Neural cell (in vitro differentiated cells): Measurements from ENCODE around the gene VPS13D. TPM values are rescaled to one million over a fixed set of nuclear protein-coding genes. Genes with fewer than 3 reads are reported as not detected.

Experiments
- H2AFZ ChIP-seq: fragments of 200-600, 300-800 bp; sonication (generic), shearing (Covaris generic); 2 replicates; pipeline ENCODE4 v1.6.0; 2014; ENCODE audit warnings: low read depth, mild to moderate bottlenecking, antibody characterized with exemption, low read length, moderate library complexity
- H3F3A ChIP-seq: fragments of 200-600 bp; shearing (Covaris generic); 2 replicates; pipeline ENCODE4 v1.6.1; 2016; ENCODE audit warnings: mild to moderate bottlenecking, moderate library complexity, mixed read lengths, antibody characterized with exemption, low read length; ENCODE audit not compliant: insufficient read depth, poor library complexity, severe bottlenecking
- H3K27ac ChIP-seq: fragments of 200-600, 300-800 bp; sonication (generic), shearing (Covaris generic); 2 replicates; pipeline ENCODE4 v1.5.1; 2014; ENCODE audit warnings: mild to moderate bottlenecking, low read length, moderate library complexity
- H3K27me3 ChIP-seq: fragments of 300-800, 200-600 bp; sonication (generic), shearing (Covaris generic); 2 replicates; pipeline ENCODE4 v1.6.0; 2014; ENCODE audit warnings: mild to moderate bottlenecking, low read depth, low read length, moderate library complexity; ENCODE audit not compliant: insufficient read depth
- H3K36me3 ChIP-seq: fragments of 300-800, 200-600 bp; sonication (generic), shearing (Covaris generic); 2 replicates; pipeline ENCODE4 v1.5.1; 2014; ENCODE audit warnings: mild to moderate bottlenecking, antibody characterized with exemption, low read length, moderate library complexity; ENCODE audit not compliant: insufficient read depth
- H3K4me2 ChIP-seq: fragments of 300-800, 200-600 bp; sonication (generic), shearing (Covaris generic); 2 replicates; pipeline ENCODE4 v1.6.0; 2014; ENCODE audit warnings: mild to moderate bottlenecking, low read length
- H3K4me3 ChIP-seq: fragments of 300-800, 200-600 bp; sonication (generic), shearing (Covaris generic); 2 replicates; pipeline ENCODE4 v1.5.1; 2014; ENCODE audit warnings: mild to moderate bottlenecking, low read length, moderate library complexity
- H3K79me2 ChIP-seq: fragments of 200-600 bp; shearing (Covaris generic); replicated peaks from 2 replicates; pipeline ENCODE4 v1.6.0; 2014; ENCODE audit warnings: mild to moderate bottlenecking, low read length, moderate library complexity; ENCODE audit not compliant: insufficient read depth
- H3K9ac ChIP-seq: fragments of 300-800, 200-600 bp; sonication (generic), shearing (Covaris generic); 2 replicates; pipeline ENCODE4 v1.6.1; 2016; ENCODE audit warnings: mild to moderate bottlenecking, low read length, mixed read lengths
- H3K9me2 ChIP-seq: fragments of 200-600 bp; shearing (Covaris generic); 2 replicates; pipeline ENCODE4 v1.6.1; 2016; ENCODE audit warnings: mild to moderate bottlenecking, low read length, mixed read lengths; ENCODE audit not compliant: insufficient read depth
- H3K9me3 ChIP-seq: fragments of 200-600, 300-800 bp; sonication (generic), shearing (Covaris generic); 2 replicates; pipeline ENCODE4 v1.6.1; 2016; ENCODE audit warnings: mild to moderate bottlenecking, mixed run types, low read length, moderate library complexity, mixed read lengths
- H4K20me1 ChIP-seq: fragments of 200-600 bp; shearing (Covaris generic); 2 replicates; pipeline ENCODE4 v1.6.1; 2016; ENCODE audit warnings: mild to moderate bottlenecking, mixed run types; ENCODE audit not compliant: insufficient read depth
- CTCF ChIP-seq: fragments of 450-650 bp; IDR thresholded peaks from 2 replicates; pipeline ENCODE4 v1.5.1; 2014; ENCODE audit warnings: antibody characterized with exemption, mild to moderate bottlenecking, moderate library complexity; ENCODE audit not compliant: poor library complexity, severe bottlenecking
- EP300 ChIP-seq: fragments of 450-650 bp; conservative IDR thresholded peaks from 2 replicates; pipeline ENCODE4 v1.6.1; 2014; ENCODE audit warnings: antibody characterized with exemption, mild to moderate bottlenecking, moderate library complexity; ENCODE audit not compliant: poor library complexity, severe bottlenecking
- EZH2 ChIP-seq: fragments of 200-600, 300-800 bp; shearing (Covaris generic), sonication (generic); IDR thresholded peaks from 2 replicates; pipeline ENCODE4 v1.6.1; 2014; ENCODE audit warnings: antibody characterized with exemption, low read length, borderline replicate concordance, mild to moderate bottlenecking; ENCODE audit not compliant: insufficient read depth, poor library complexity, severe bottlenecking
- MXI1 ChIP-seq: fragments of 450-650 bp; conservative IDR thresholded peaks from 2 replicates; pipeline ENCODE4 v1.6.1; 2014; ENCODE audit warnings: antibody characterized with exemption, mild to moderate bottlenecking; ENCODE audit not compliant: poor library complexity, severe bottlenecking
- POLR2AphosphoS5 ChIP-seq: IDR thresholded peaks from 2 replicates; pipeline ENCODE4 v1.6.1; 2012
- RAD21 ChIP-seq: fragments of 450-650 bp; conservative IDR thresholded peaks from 2 replicates; pipeline ENCODE4 v1.6.1; 2014; ENCODE audit warnings: antibody characterized with exemption, mild to moderate bottlenecking, moderate library complexity
- REST ChIP-seq: IDR thresholded peaks from 2 replicates; pipeline ENCODE4 v1.6.1; 2012; ENCODE audit warnings: borderline replicate concordance
- SMC3 ChIP-seq: fragments of 450-650 bp; conservative IDR thresholded peaks from 2 replicates; pipeline ENCODE4 v1.6.1; 2014; ENCODE audit warnings: antibody characterized with exemption, mild to moderate bottlenecking, moderate library complexity; ENCODE audit not compliant: poor library complexity
- TAF1 ChIP-seq: IDR thresholded peaks from 2 replicates; pipeline ENCODE4 v1.6.1; 2012; ENCODE audit warnings: low read depth
- polyA plus RNA-seq: library from polyadenylated mRNA; depleted of rRNA; stranded (reverse); fragments of >200 nt; gene quantifications from 2 replicates; pipeline ENCODE4 v1.2.3, GENCODE V29; 2014

VPS13D gene
- polyA plus RNA-seq, 1 donor from 2014 or later: 24.5 TPM

- Histone ChIP-seq H3K4me2 (no peak overlapping the region), H3K4me3 (no peak overlapping the region), H3K9me2 (no peaks in the 10 kb centered on the region), H3F3A (no peaks in the 10 kb centered on the region), H3K9ac (no peak overlapping the region), H3K27ac (no peak overlapping the region), H4K20me1 (no peaks in the 10 kb centered on the region), H3K27me3 (no peaks in the 10 kb centered on the region), H2AFZ (no peak overlapping the region), H3K79me2 (no peaks in the 10 kb centered on the region), H3K9me3 (no peaks in the 10 kb centered on the region), H3K36me3 (peaks cover 11% of the 10 kb centered on the region)
- TF ChIP-seq POLR2AphosphoS5: no peak
- no peak for TF ChIP-seq EZH2
- no peak for TF ChIP-seq RAD21
- no peak for TF ChIP-seq SMC3
- TF ChIP-seq EP300: no peak
- TF ChIP-seq CTCF: no peak
- no peak for TF ChIP-seq TAF1
- no peak for TF ChIP-seq MXI1
- TF ChIP-seq REST: no peak
Measured at GRCh38 chr1:12343823-12344487, 114.1 kb downstream of the VPS13D start.

- no peaks in the 10 kb centered on the region for H3F3A ChIP-seq
- no peak overlapping the region for H3K4me3 ChIP-seq
- no peaks in the 10 kb centered on the region for H3K79me2 ChIP-seq
- no peaks in the 10 kb centered on the region for H3K9me3 ChIP-seq
- no peak overlapping the region for H3K4me2 ChIP-seq
- H3K9ac ChIP-seq: no peak overlapping the region
- H4K20me1 ChIP-seq: no peaks in the 10 kb centered on the region
- H3K27me3 ChIP-seq: no peaks in the 10 kb centered on the region
- H3K36me3 ChIP-seq: peaks cover 19% of the 10 kb centered on the region
- no peak overlapping the region for H2AFZ ChIP-seq
- H3K9me2 ChIP-seq: no peaks in the 10 kb centered on the region
- TF ChIP-seq EZH2 (no peak), TAF1 (no peak), SMC3 (no peak), EP300 (no peak), REST (no peak), MXI1 (no peak), RAD21 (no peak), POLR2AphosphoS5 (no peak), CTCF (no peak)
- H3K27ac ChIP-seq: no peak overlapping the region
Measured at GRCh38 chr1:12344596-12345349, 114.9 kb downstream of the VPS13D start.
